ENCODE data around the gene ZNF784.

The ZNF784 gene

GRCh38 chr19:55617426-55617825 lies 6.9 kb downstream of the ZNF784 start:
- Histone ChIP-seq H3K36me3 (replicated peaks; ENCODE audit: insufficient read depth, low read length) (no peaks in the 10 kb centered on the region), H3K27ac (ENCODE audit: low read length) (no peak overlapping the region), H3K4me2 (ENCODE audit: low read depth, low read length) (no peak overlapping the region), H3K27me3 (replicated peaks; ENCODE audit: insufficient read depth, low read length) (no peaks in the 10 kb centered on the region), H3K9ac (ENCODE audit: low read length) (no peak overlapping the region), H4K20me1 (ENCODE audit: insufficient read depth, low read length) (no peaks in the 10 kb centered on the region), H2AFZ (ENCODE audit: low read length) (no peak overlapping the region), H3K79me2 (ENCODE audit: low read length) (0 out of 2 replicates have a peak, but pooled peaks cover 3% of the 10 kb centered on the region), H3K4me1 (ENCODE audit: low read length) (no peaks in the 10 kb centered on the region), H3F3A (ENCODE audit: insufficient read depth, low read length) (no peaks in the 10 kb centered on the region), H3K4me3 (ENCODE audit: low read length) (no peak overlapping the region), H3K9me3 (replicated peaks; ENCODE audit: insufficient read depth, low read length) (no peaks in the 10 kb centered on the region), H3K9me2 (replicated peaks; ENCODE audit: insufficient read depth, low read length) (no peaks in the 10 kb centered on the region)
- TF ChIP-seq EZH2 (optimal IDR thresholded peaks at IDR 0.05; ENCODE audit: low read depth, low read length), result no peak
- no peak for TF ChIP-seq CTCF (IDR thresholded peaks at IDR 0.05; ENCODE audit: low read length)
- no peak for TF ChIP-seq EZH2phosphoT487 (IDR thresholded peaks at IDR 0.05; ENCODE audit: low read length)
- DNase-seq, result no peak

GRCh38 chr19:55616395-55616875 lies 7.9 kb downstream of the ZNF784 start:
- Histone ChIP-seq H3K36me3 (replicated peaks; ENCODE audit: insufficient read depth, low read length) (no peaks in the 10 kb centered on the region), H3K4me2 (ENCODE audit: low read depth, low read length) (no peak overlapping the region), H3K4me3 (ENCODE audit: low read length) (no peak overlapping the region), H3K79me2 (ENCODE audit: low read length) (peaks cover 7% of the 10 kb centered on the region; the same call in 1 of the 2 replicates), H4K20me1 (ENCODE audit: insufficient read depth, low read length) (no peaks in the 10 kb centered on the region), H3K9me2 (replicated peaks; ENCODE audit: insufficient read depth, low read length) (no peaks in the 10 kb centered on the region), H3K27ac (ENCODE audit: low read length) (no peak overlapping the region), H3K9ac (ENCODE audit: low read length) (no peak overlapping the region), H3K9me3 (replicated peaks; ENCODE audit: insufficient read depth, low read length) (no peaks in the 10 kb centered on the region), H3K4me1 (ENCODE audit: low read length) (no peaks in the 10 kb centered on the region), H3F3A (ENCODE audit: insufficient read depth, low read length) (no peaks in the 10 kb centered on the region), H2AFZ (ENCODE audit: low read length) (no peak overlapping the region), H3K27me3 (replicated peaks; ENCODE audit: insufficient read depth, low read length) (no peaks in the 10 kb centered on the region)
- no peak for DNase-seq
- no peak for TF ChIP-seq CTCF (IDR thresholded peaks at IDR 0.05; ENCODE audit: low read length)
- no peak for TF ChIP-seq EZH2phosphoT487 (IDR thresholded peaks at IDR 0.05; ENCODE audit: low read length)
- no peak for TF ChIP-seq EZH2 (optimal IDR thresholded peaks at IDR 0.05; ENCODE audit: low read depth, low read length)

- Histone ChIP-seq H3K4me1 (ENCODE audit: low read length) (no peaks in the 10 kb centered on the region), H3K4me2 (ENCODE audit: low read depth, low read length) (no peak overlapping the region), H3K36me3 (replicated peaks; ENCODE audit: insufficient read depth, low read length) (no peaks in the 10 kb centered on the region), H3K9me2 (replicated peaks; ENCODE audit: insufficient read depth, low read length) (no peaks in the 10 kb centered on the region), H2AFZ (ENCODE audit: low read length) (no peak overlapping the region), H3F3A (ENCODE audit: insufficient read depth, low read length) (no peaks in the 10 kb centered on the region), H4K20me1 (ENCODE audit: insufficient read depth, low read length) (no peaks in the 10 kb centered on the region), H3K9ac (ENCODE audit: low read length) (no peak overlapping the region), H3K9me3 (replicated peaks; ENCODE audit: insufficient read depth, low read length) (no peaks in the 10 kb centered on the region), H3K27ac (ENCODE audit: low read length) (no peak overlapping the region), H3K27me3 (replicated peaks; ENCODE audit: insufficient read depth, low read length) (no peaks in the 10 kb centered on the region), H3K4me3 (ENCODE audit: low read length) (no peak overlapping the region), H3K79me2 (ENCODE audit: low read length) (peaks cover 14% of the 10 kb centered on the region; the same call in 1 of the 2 replicates)
- TF ChIP-seq EZH2phosphoT487 (IDR thresholded peaks at IDR 0.05; ENCODE audit: low read length), result no peak
- no peak for TF ChIP-seq CTCF (IDR thresholded peaks at IDR 0.05; ENCODE audit: low read length)
- no peak for TF ChIP-seq EZH2 (optimal IDR thresholded peaks at IDR 0.05; ENCODE audit: low read depth, low read length)
- no peak for DNase-seq
Observed at GRCh38 chr19:55615543-55616394, 8.6 kb downstream of the ZNF784 start.
